Liver (tissue), 9 donors: ENCODE data around the gene PDE4D. TPM values are rescaled to one million over a fixed set of nuclear protein-coding genes. Genes with fewer than 3 reads are reported as not detected.

Experiments used
- DNase-seq: peaks from one replicate; pipeline ENCODE4 v3.0.0-alpha.2; 2017; ENCODE audit warnings: low spot score
- H3K27ac ChIP-seq, 2 donors: one replicate each; pipeline ENCODE4 v1.7.0; 2013; ENCODE audit warnings: inconsistent platforms in 2 of 2, low read length in 2 of 2, control low read depth in 1 of 2, low read depth in 1 of 2, mild to moderate bottlenecking in 1 of 2
- H3K27me3 ChIP-seq, 4 donors: one replicate each; pipeline versions ENCODE4 v1.6.1 to v1.7.0; 2013; ENCODE audit warnings: low read length in 3 of 4, inconsistent platforms in 1 of 4, mild to moderate bottlenecking in 1 of 4, moderate library complexity in 1 of 4; ENCODE audit not compliant: control insufficient read depth in 4 of 4, insufficient read depth in 4 of 4
- H3K36me3 ChIP-seq, 4 donors: one replicate each; pipeline versions ENCODE4 v1.6.1 to v1.7.0; 2013; ENCODE audit warnings: low read length in 3 of 4, mild to moderate bottlenecking in 3 of 4, low read depth in 1 of 4, moderate library complexity in 1 of 4; ENCODE audit not compliant: control insufficient read depth in 4 of 4, insufficient read depth in 3 of 4
- H3K4me1 ChIP-seq, 4 donors: one replicate each; pipeline versions ENCODE4 v1.6.1 to v1.7.0; 2013; ENCODE audit warnings: low read length in 3 of 4, mild to moderate bottlenecking in 3 of 4, moderate library complexity in 1 of 4; ENCODE audit not compliant: control insufficient read depth in 4 of 4, insufficient read depth in 4 of 4
- H3K4me3 ChIP-seq, 3 donors: one replicate each; pipeline versions ENCODE4 v1.6.1 to v1.7.0; 2013; ENCODE audit warnings: low read length in 3 of 3, control low read depth in 1 of 3, low read depth in 1 of 3, mild to moderate bottlenecking in 1 of 3
- H3K9ac ChIP-seq, 2 donors: one replicate each; pipeline ENCODE4 v1.7.0; 2013; ENCODE audit warnings: low read length in 2 of 2, mild to moderate bottlenecking in 2 of 2, moderate library complexity in 2 of 2, control low read depth in 1 of 2, low read depth in 1 of 2
- H3K9me3 ChIP-seq, 4 donors: one replicate each; pipeline versions ENCODE4 v1.6.1 to v1.7.0; 2013; ENCODE audit warnings: low read length in 3 of 4; ENCODE audit not compliant: control insufficient read depth in 4 of 4
- ATF3 ChIP-seq: IDR thresholded peaks from 2 replicates; pipeline ENCODE4 v1.6.1; 2016; ENCODE audit warnings: antibody characterized with exemption
- CTCF ChIP-seq: fragments of 150-350 bp; IDR thresholded peaks from 2 replicates; pipeline ENCODE4 v1.5.1; 2017; ENCODE audit warnings: improper control_type of control experiment, low read depth, low read length; ENCODE audit not compliant: missing input control
- EGR1 ChIP-seq, 2 donors: IDR thresholded peaks; 2 replicates each; pipeline ENCODE4 v1.6.1; 2016 to 2018; ENCODE audit warnings: antibody characterized with exemption in 2 of 2, low read depth in 2 of 2
- FOXA1 ChIP-seq: IDR thresholded peaks from 2 replicates; pipeline ENCODE4 v1.6.1; 2016; ENCODE audit warnings: antibody characterized with exemption
- FOXA2 ChIP-seq: IDR thresholded peaks from 2 replicates; pipeline ENCODE4 v1.6.1; 2016; ENCODE audit warnings: antibody characterized with exemption
- GABPA ChIP-seq, 2 donors: IDR thresholded peaks in 1 of 2; conservative IDR thresholded peaks in 1 of 2; 2 replicates each; pipeline ENCODE4 v1.6.1; 2016; ENCODE audit warnings: antibody characterized with exemption in 2 of 2, mild to moderate bottlenecking in 1 of 2, moderate library complexity in 1 of 2
- HNF4A ChIP-seq, 2 donors: conservative IDR thresholded peaks; 2 replicates each; pipeline ENCODE4 v1.6.1; 2016; ENCODE audit warnings: antibody characterized with exemption in 2 of 2, mild to moderate bottlenecking in 2 of 2
- HNF4G ChIP-seq: IDR thresholded peaks from 2 replicates; pipeline ENCODE4 v1.6.1; 2016; ENCODE audit warnings: antibody characterized with exemption
- JUND ChIP-seq, 2 donors: IDR thresholded peaks; 2 replicates each; pipeline ENCODE4 v1.6.1; 2016; ENCODE audit warnings: antibody characterized with exemption in 2 of 2
- MAX ChIP-seq: IDR thresholded peaks from 2 replicates; pipeline ENCODE4 v1.6.1; 2016; ENCODE audit warnings: antibody characterized with exemption
- NR2F2 ChIP-seq: IDR thresholded peaks from 2 replicates; pipeline ENCODE4 v1.6.1; 2016; ENCODE audit warnings: antibody characterized with exemption
- RAD21 ChIP-seq, 2 donors: IDR thresholded peaks; 2 replicates each; pipeline ENCODE4 v1.6.1; 2016; ENCODE audit warnings: antibody characterized with exemption in 2 of 2, mild to moderate bottlenecking in 2 of 2
- REST ChIP-seq: IDR thresholded peaks from 2 replicates; pipeline ENCODE4 v1.6.1; 2016; ENCODE audit warnings: antibody characterized with exemption, mild to moderate bottlenecking
- RXRA ChIP-seq, 2 donors: IDR thresholded peaks; 2 replicates each; pipeline ENCODE4 v1.6.1; 2017 to 2018; ENCODE audit warnings: antibody characterized with exemption in 2 of 2, mild to moderate bottlenecking in 1 of 2
- SP1 ChIP-seq: IDR thresholded peaks from 2 replicates; pipeline ENCODE4 v1.6.1; 2018; ENCODE audit warnings: antibody characterized with exemption, mild to moderate bottlenecking
- TAF1 ChIP-seq: conservative IDR thresholded peaks from 2 replicates; pipeline ENCODE4 v1.6.1; 2016; ENCODE audit warnings: antibody characterized with exemption, mild to moderate bottlenecking
- YY1 ChIP-seq: IDR thresholded peaks from 2 replicates; pipeline ENCODE4 v1.6.1; 2016; ENCODE audit warnings: antibody characterized with exemption, mild to moderate bottlenecking
- ZBTB33 ChIP-seq: IDR thresholded peaks from 2 replicates; pipeline ENCODE4 v1.6.1; 2016; ENCODE audit warnings: antibody characterized with exemption
- WGBS: extraction: QIAGEN DNeasy Blood & Tissue Kit; methylation state at CpG from one replicate; pipeline ENCODE4 v1.1.7; 2013; 5-methylcytosine and 5-hydroxymethylcytosine counted together
- polyA plus RNA-seq, 2 donors: library from polyadenylated mRNA; stranded (reverse) in 1 of 2; unstranded in 1 of 2; fragments of 200-250 nt in 1 of 2; fragments of >200 nt in 1 of 2; fragmentation: Nextera tagmentation in 1 of 2; extraction: Ambion mirVana in 1 of 2; gene quantifications; one replicate each; pipeline versions ENCODE4 v1.2.1 to v1.2.3, GENCODE V29; 2013 to 2015
- total RNA-seq, 2 donors: library from RNA; depleted of rRNA; stranded (reverse); fragments of >200 nt; gene quantifications; one replicate each; pipeline ENCODE4 v1.2.3, GENCODE V29; 2014
- donor health status: healthy.
- donor health status: healthy.
- donor health status: healthy.
- donor health status: healthy.
- donor health status: healthy.

PDE4D gene
- total and polyA plus RNA-seq, 4 donors: 0.67 to 11.9 (median 6.5) TPM

- no peak overlapping the region for H3K9ac ChIP-seq
- H3K36me3 ChIP-seq: no peaks in the 10 kb centered on the region
- no peaks in the 10 kb centered on the region for H3K27me3 ChIP-seq
- TF ChIP-seq RAD21 (IDR thresholded peaks at IDR 0.05): peak; percentile 79 to 85
- TF ChIP-seq EGR1 (IDR thresholded peaks at IDR 0.05; ENCODE audit: low read depth in 2 of 2): no peak
- no peak for TF ChIP-seq FOXA2
- TF ChIP-seq TAF1: no peak
- TF ChIP-seq HNF4G: no peak
- TF ChIP-seq CTCF: peak; percentile 50
- TF ChIP-seq NR2F2: no peak
- TF ChIP-seq MAX: no peak
- no peak for TF ChIP-seq GABPA (IDR thresholded peaks at IDR 0.05 in 1 of 2, conservative IDR thresholded peaks at IDR 0.05 in 1 of 2)
- no peak for TF ChIP-seq JUND (IDR thresholded peaks at IDR 0.05)
- no peak for TF ChIP-seq ATF3
- no peak for TF ChIP-seq SP1
- no peak for TF ChIP-seq RXRA (IDR thresholded peaks at IDR 0.05)
- no peak for TF ChIP-seq ZBTB33
- H3K4me3 ChIP-seq: no peak overlapping the region
- H3K27ac ChIP-seq: no peak overlapping the region
- 49% methylated on average over 2 of the region's 2 CpGs for WGBS
- DNase-seq: no peak
- no peaks in the 10 kb centered on the region for H3K4me1 ChIP-seq
- H3K9me3 ChIP-seq: no peaks in the 10 kb centered on the region
Observed at GRCh38 chr5:59390074-59390659, 503.4 kb downstream of the PDE4D start.

- DNase-seq: no peak
- Histone ChIP-seq H3K4me3 (no peak overlapping the region), H3K9me3 (no peaks in the 10 kb centered on the region), H3K36me3 (no peaks in the 10 kb centered on the region), H3K9ac (no peak overlapping the region), H3K4me1 (no peaks in the 10 kb centered on the region), H3K27ac (no peak overlapping the region), H3K27me3 (no peaks in the 10 kb centered on the region)
- TF ChIP-seq RAD21 (IDR thresholded peaks at IDR 0.05) (no peak), RXRA (IDR thresholded peaks at IDR 0.05) (no peak), REST (no peak), TAF1 (no peak), HNF4A (conservative IDR thresholded peaks at IDR 0.05) (no peak), FOXA2 (no peak), NR2F2 (no peak), ATF3 (no peak), YY1 (no peak), HNF4G (no peak), ZBTB33 (no peak), MAX (no peak), FOXA1 (no peak), CTCF (no peak), EGR1 (IDR thresholded peaks at IDR 0.05; ENCODE audit: low read depth in 2 of 2) (no peak), GABPA (IDR thresholded peaks at IDR 0.05 in 1 of 2, conservative IDR thresholded peaks at IDR 0.05 in 1 of 2) (no peak)
Observed at GRCh38 chr5:59387127-59387526, 506.4 kb downstream of the PDE4D start.
